Measurements from ENCODE around the gene UXT. TPM values are rescaled to one million over a fixed set of nuclear protein-coding genes. Genes with fewer than 3 reads are reported as not detected.

The UXT gene
- total and polyA plus RNA-seq, 9 of the 15 experiments (the other 6 are each of a cell fraction or from before 2014, with no cell fraction given): 141 to 300 (median 204) TPM

DNA sequence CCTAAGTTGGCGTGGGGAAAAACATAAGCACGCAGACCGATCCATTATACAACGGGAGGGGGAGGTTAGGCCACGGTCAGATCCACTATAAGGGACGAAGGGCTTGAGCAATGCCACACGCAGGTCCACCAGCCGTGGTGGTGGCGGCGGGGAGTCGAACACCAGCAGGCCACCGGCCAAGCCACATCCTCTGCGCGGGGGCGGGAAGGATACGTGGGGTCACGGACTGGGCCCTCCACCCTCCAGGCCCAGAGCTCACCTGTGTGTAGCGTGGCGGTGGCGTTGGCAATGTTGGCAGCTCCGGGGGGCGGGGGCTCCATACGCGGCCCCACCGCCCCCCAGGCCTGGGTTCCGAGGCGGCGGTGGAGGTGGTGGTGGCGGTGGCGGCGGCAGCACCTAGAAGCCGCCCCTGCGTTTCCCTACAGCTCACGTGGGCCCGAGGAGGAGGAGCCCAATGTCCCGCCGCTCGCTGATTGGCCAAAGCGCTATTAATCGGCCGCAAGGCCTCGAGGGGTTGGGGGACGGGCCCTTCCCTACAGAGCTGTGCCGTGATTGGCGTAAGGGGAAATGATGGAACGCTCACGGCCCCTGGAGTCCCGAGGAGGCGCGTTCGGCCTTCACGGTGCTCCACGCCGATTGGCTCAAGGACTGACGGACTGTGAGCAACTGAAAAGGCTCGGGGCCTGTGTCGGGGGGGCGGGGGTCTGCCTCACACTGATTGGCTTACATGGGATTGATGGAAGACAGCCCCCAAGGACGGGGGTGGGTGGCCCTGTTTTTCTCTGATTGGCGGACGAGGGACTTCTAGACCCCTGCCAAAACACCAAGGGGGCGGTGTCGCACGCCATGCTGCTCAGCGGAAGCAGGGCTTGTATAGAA lies 8.6 kb downstream of the UXT start, which contains the start of gene ELK1 (continued):
- TF ChIP-seq, protein P1, sequence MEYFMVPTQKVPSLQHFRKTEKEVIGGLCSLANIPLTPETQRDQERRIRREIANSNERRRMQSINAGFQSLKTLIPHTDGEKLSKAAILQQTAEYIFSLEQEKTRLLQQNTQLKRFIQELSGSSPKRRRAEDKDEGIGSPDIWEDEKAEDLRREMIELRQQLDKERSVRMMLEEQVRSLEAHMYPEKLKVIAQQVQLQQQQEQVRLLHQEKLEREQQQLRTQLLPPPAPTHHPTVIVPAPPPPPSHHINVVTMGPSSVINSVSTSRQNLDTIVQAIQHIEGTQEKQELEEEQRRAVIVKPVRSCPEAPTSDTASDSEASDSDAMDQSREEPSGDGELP (CRISPR knock-in tag; IDR thresholded peaks at IDR 0.05; ENCODE audit: borderline replicate concordance): peak; percentile 67; the same call in 1 of the 2 replicates
- TF ChIP-seq CREM (IDR thresholded peaks at IDR 0.05; ENCODE audit: low read depth) (peak; percentile 62), SETDB1 (IDR thresholded peaks at IDR 0.05; ENCODE audit: low read length) (no peak), CBX8 (IDR thresholded peaks at IDR 0.05; ENCODE audit: borderline replicate concordance, extremely low read depth, low read depth, low read length, poor library complexity, severe bottlenecking) (no peak), PHF8 (IDR thresholded peaks at IDR 0.05; ENCODE audit: borderline replicate concordance, low read length) (peak; percentile 74; the same call in 1 of the 2 replicates), CHCHD3 (CRISPR knock-in tag; IDR thresholded peaks at IDR 0.05) (no peak), NFIX (CRISPR knock-in tag; IDR thresholded peaks at IDR 0.05; ENCODE audit: low read depth) (no peak), FOS (IDR thresholded peaks at IDR 0.05; ENCODE audit: extremely low read depth, insufficient read length) (peak; percentile 67), SNIP1 (IDR thresholded peaks at IDR 0.05; ENCODE audit: low read depth) (no peak), MTA2 (IDR thresholded peaks at IDR 0.05; ENCODE audit: low read depth) (no peak), SMARCB1 (IDR thresholded peaks at IDR 0.05; ENCODE audit: insufficient read length, low read depth) (no peak), POLR2G (IDR thresholded peaks at IDR 0.05; ENCODE audit: low read depth, low read length) (peak; percentile 95), NFXL1 (CRISPR knock-in tag; IDR thresholded peaks at IDR 0.05) (no peak), CHD4 (IDR thresholded peaks at IDR 0.05; ENCODE audit: insufficient read depth, insufficient replicate concordance, low read depth, low read length, poor library complexity, severe bottlenecking) (no peak), KDM1A (IDR thresholded peaks at IDR 0.05) (no peak), EP400 (IDR thresholded peaks at IDR 0.05) (peak; percentile 74; the same call in 1 of the 2 replicates), HSF4 (CRISPR knock-in tag; IDR thresholded peaks at IDR 0.05; ENCODE audit: borderline replicate concordance) (no peak), PML (IDR thresholded peaks at IDR 0.05; ENCODE audit: low read length) (no peak; the same call in 1 of the 2 replicates), CBX2 (IDR thresholded peaks at IDR 0.05; ENCODE audit: insufficient read depth, low read length, poor library complexity, severe bottlenecking) (no peak), PHB2 (IDR thresholded peaks at IDR 0.05; ENCODE audit: low read depth) (no peak), COPS2 (conservative IDR thresholded peaks at IDR 0.05) (no peak), RFX1 (IDR thresholded peaks at IDR 0.05) (no peak), KDM4B (IDR thresholded peaks at IDR 0.05; ENCODE audit: borderline replicate concordance in 2 of 2, low read depth in 1 of 2) (0 out of 4 replicates have a peak, but pooled peaks of 1 of the 2 experiments have one; percentile 27)
- TF ChIP-seq, protein P2, sequence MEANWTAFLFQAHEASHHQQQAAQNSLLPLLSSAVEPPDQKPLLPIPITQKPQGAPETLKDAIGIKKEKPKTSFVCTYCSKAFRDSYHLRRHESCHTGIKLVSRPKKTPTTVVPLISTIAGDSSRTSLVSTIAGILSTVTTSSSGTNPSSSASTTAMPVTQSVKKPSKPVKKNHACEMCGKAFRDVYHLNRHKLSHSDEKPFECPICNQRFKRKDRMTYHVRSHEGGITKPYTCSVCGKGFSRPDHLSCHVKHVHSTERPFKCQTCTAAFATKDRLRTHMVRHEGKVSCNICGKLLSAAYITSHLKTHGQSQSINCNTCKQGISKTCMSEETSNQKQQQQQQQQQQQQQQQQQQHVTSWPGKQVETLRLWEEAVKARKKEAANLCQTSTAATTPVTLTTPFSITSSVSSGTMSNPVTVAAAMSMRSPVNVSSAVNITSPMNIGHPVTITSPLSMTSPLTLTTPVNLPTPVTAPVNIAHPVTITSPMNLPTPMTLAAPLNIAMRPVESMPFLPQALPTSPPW (CRISPR knock-in tag; IDR thresholded peaks at IDR 0.05): peak; percentile 94
- TF ChIP-seq, protein P3, sequence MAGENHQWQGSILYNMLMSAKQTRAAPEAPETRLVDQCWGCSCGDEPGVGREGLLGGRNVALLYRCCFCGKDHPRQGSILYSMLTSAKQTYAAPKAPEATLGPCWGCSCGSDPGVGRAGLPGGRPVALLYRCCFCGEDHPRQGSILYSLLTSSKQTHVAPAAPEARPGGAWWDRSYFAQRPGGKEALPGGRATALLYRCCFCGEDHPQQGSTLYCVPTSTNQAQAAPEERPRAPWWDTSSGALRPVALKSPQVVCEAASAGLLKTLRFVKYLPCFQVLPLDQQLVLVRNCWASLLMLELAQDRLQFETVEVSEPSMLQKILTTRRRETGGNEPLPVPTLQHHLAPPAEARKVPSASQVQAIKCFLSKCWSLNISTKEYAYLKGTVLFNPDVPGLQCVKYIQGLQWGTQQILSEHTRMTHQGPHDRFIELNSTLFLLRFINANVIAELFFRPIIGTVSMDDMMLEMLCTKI (IDR thresholded peaks at IDR 0.05; ENCODE audit: partially characterized antibody): no peak
